Common myeloid progenitor, CD34-positive (primary cell): ENCODE measurements around the gene RDH14.

Source experiments
- CTCF ChIA-PET: fragments of 350-600 bp; sonication (Branson Sonifier 250); formaldehyde crosslinking; loops from one replicate; lab custom pipeline; 2021; ENCODE audit warnings: antibody characterized with exemption; lab: Charles Lee
- POLR2A ChIA-PET: fragments of 350-600 bp; sonication (Branson Sonifier 250); formaldehyde crosslinking; loops from one replicate; lab custom pipeline; 2021; ENCODE audit warnings: antibody characterized with exemption; lab: Charles Lee
- DNase-seq, 3 donors: peaks; one replicate each; pipeline versions ENCODE4 v3.0.0 to v3.0.0-alpha.2; 2013
- H3K27ac ChIP-seq, 2 experiments: 1 replicate in 1 of 2; 2 replicates in 1 of 2; pipeline ENCODE4 v1.7.0; 2013; ENCODE audit warnings: inconsistent platforms in 2 of 2, low read length in 2 of 2, mild to moderate bottlenecking in 2 of 2, low read depth in 1 of 2, moderate library complexity in 1 of 2; ENCODE audit not compliant: severe bottlenecking in 2 of 2, insufficient read depth in 1 of 2, poor library complexity in 1 of 2
- H3K27me3 ChIP-seq, 5 experiments: replicated peaks in 2 of 5; 1 replicate in 3 of 5; 2 replicates in 2 of 5; pipeline versions ENCODE4 v1.6.1 to v1.7.0; 2013; ENCODE audit warnings: low read length in 4 of 5, mild to moderate bottlenecking in 2 of 5, moderate library complexity in 2 of 5, inconsistent platforms in 1 of 5; ENCODE audit not compliant: insufficient read depth in 5 of 5, control insufficient read depth in 4 of 5
- H3K36me3 ChIP-seq, 4 experiments: 1 replicate in 2 of 4; 2 replicates in 2 of 4; pipeline versions ENCODE4 v1.6.1 to v1.7.0; 2013; ENCODE audit warnings: low read length in 3 of 4, control low read depth in 1 of 4, mild to moderate bottlenecking in 1 of 4; ENCODE audit not compliant: control insufficient read depth in 4 of 4, insufficient read depth in 4 of 4
- H3K4me1 ChIP-seq, 4 experiments: 1 replicate in 3 of 4; 2 replicates in 1 of 4; pipeline versions ENCODE4 v1.6.1 to v1.7.1; 2013; ENCODE audit warnings: low read length in 3 of 4, mild to moderate bottlenecking in 3 of 4, control low read depth in 1 of 4, inconsistent platforms in 1 of 4, moderate library complexity in 1 of 4; ENCODE audit not compliant: control insufficient read depth in 4 of 4, insufficient read depth in 4 of 4; ENCODE audit errors: control extremely low read depth in 1 of 4
- H3K4me3 ChIP-seq, 7 experiments: 1 replicate in 4 of 7; 2 replicates in 3 of 7; pipeline versions ENCODE4 v1.5.1 to v1.7.0; 2013; ENCODE audit warnings: mild to moderate bottlenecking in 7 of 7, low read length in 6 of 7, moderate library complexity in 6 of 7, inconsistent platforms in 2 of 7, low read depth in 2 of 7, control low read depth in 1 of 7; ENCODE audit not compliant: insufficient read depth in 4 of 7, control insufficient read depth in 1 of 7; ENCODE audit errors: extremely low read depth in 1 of 7
- H3K9me3 ChIP-seq, 5 experiments: 1 replicate in 4 of 5; 2 replicates in 1 of 5; pipeline versions ENCODE4 v1.6.1 to v1.7.1; 2013; ENCODE audit warnings: low read length in 4 of 5, mild to moderate bottlenecking in 2 of 5, inconsistent platforms in 1 of 5, low read depth in 1 of 5, moderate library complexity in 1 of 5; ENCODE audit not compliant: control insufficient read depth in 4 of 5, insufficient read depth in 2 of 5; ENCODE audit errors: control extremely low read depth in 1 of 5
- WGBS: methylation state at CpG from one replicate; pipeline ENCODE4 v1.1.5; 2013; ENCODE audit not compliant: insufficient coverage; 5-methylcytosine and 5-hydroxymethylcytosine counted together

The RDH14 gene

DNA sequence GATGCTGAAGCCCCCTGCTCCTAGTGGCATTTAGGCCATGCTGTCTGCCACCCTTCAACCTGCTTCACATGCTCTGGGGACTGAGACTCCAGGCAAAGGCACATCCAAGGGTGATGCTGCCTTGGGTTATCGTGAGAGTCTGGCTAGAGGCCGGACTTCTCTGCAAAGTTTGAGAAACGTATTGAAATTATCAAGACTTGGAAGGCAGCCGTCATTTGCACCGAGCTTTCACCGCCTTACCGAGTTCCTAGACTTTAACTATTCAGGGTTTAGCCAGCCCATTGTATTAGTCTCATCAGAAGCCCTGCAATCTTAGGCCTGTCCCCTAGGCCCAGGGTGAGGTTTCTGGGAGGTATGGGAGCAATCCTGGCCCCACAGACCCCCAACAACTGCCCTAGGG is 34.0 kb downstream of the RDH14 start:
- H3K9me3 ChIP-seq = no peaks in the 10 kb centered on the region
- ChIA-PET CTCF (no interaction called here), POLR2A (no interaction called here)
- H3K4me1 ChIP-seq = no peaks in the 10 kb centered on the region
- 89% methylated on average over 6 of the region's 7 CpGs for WGBS
- no peak overlapping the region for H3K4me3 ChIP-seq
- H3K36me3 ChIP-seq = no peaks in the 10 kb centered on the region
- H3K27ac ChIP-seq = no peak overlapping the region
- peaks cover 0 to 2% (median 0%) of the 10 kb centered on the region in 5 experiments for H3K27me3 ChIP-seq
- DNase-seq = no peak

DNA sequence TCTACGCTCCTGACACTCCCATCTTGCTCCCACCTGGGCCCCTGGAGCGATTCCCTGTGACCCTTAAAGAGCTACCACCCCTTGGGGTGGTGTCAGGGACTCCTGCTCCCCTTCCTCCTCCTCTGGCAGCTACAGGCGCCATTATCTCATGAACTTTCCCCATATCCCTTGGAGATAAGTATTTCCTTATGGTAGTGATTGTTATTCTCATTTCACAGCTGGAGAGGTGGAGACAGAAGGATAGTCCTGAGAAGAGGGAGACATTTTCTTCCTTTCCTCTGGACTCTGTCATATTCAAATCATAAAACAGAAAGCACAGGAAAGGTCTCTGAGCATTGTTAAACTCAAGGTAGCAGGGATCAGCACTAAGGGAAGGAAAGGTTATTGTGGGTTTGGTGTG is 34.6 kb downstream of the RDH14 start:
- Histone ChIP-seq H3K27ac (no peak overlapping the region), H3K36me3 (no peaks in the 10 kb centered on the region), H3K4me3 (no peak overlapping the region), H3K9me3 (no peaks in the 10 kb centered on the region), H3K27me3 (peaks cover 0 to 2% (median 0%) of the 10 kb centered on the region in 5 experiments), H3K4me1 (no peaks in the 10 kb centered on the region)
- WGBS = 100% methylated on average over 1 of the region's 3 CpGs
- ChIA-PET POLR2A (no interaction called here), CTCF (no interaction called here)
- DNase-seq = no peak

DNA sequence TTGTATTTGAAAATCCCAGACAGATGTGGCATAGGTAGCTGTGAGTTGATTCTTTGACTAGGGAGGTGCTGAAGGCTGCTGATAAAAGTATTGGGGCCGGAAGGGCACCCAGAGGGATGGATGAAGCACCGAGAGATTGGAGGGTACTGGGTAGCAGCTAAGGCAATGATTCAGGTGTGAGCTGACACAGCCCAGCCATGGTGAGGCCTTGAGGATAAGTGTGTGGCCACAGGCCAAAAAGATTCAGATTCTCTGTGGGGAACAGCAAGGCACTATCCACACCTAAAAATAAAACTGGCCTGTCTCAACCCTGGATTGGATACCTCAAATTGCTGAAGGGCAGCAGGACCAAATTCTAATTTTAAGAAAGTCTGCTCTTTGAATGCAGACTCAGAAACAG is 35.2 kb downstream of the RDH14 start:
- POLR2A ChIA-PET = no interaction called here
- H3K27me3 ChIP-seq = peaks cover 0 to 2% (median 0%) of the 10 kb centered on the region in 5 experiments
- DNase-seq = no peak
- H3K27ac ChIP-seq = no peak overlapping the region
- WGBS = 100% methylated on average over 1 of the region's 2 CpGs
- CTCF ChIA-PET = no interaction called here
- H3K4me3 ChIP-seq = no peak overlapping the region
- no peaks in the 10 kb centered on the region for H3K9me3 ChIP-seq
- no peaks in the 10 kb centered on the region for H3K4me1 ChIP-seq
- no peaks in the 10 kb centered on the region for H3K36me3 ChIP-seq

DNA sequence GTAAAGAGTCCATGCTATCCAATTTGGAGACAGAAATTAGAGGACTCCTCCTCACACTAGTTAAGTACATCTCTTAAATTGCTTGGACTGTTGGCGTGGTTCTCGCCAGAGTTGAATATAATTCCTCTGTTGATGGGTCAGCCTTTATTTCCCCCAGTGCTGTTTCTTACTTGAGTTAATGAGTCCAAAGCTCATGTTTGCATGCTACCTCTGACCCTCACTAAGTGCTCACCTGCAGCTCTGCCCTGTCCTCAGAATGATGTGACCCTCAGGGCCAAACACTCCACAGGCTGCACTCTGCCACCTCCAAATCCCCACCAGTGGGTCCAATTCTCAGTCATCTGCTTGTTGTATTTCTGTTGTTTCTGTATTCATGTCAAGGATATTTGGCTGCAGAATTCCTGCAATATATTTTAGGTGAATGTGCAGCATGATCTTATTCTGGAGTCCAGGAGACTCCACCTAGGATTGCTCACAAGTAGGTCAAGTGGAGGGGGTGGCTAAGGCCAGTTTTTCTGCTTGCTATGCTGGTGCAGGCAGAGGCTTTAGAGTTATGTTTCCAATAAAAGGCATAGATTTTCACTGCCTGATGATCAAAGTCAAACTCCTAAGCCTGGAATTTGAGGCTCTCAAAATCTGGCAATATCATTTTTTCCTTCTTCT is 37.8 kb downstream of the RDH14 start:
- Histone ChIP-seq H3K9me3 (no peaks in the 10 kb centered on the region), H3K4me1 (no peaks in the 10 kb centered on the region), H3K27ac (no peak overlapping the region), H3K4me3 (no peak overlapping the region), H3K27me3 (peaks cover 0 to 12% (median 4%) of the 10 kb centered on the region in 5 experiments), H3K36me3 (no peaks in the 10 kb centered on the region)
- DNase-seq = no peak
- CTCF ChIA-PET = interaction anchor here (0.7 kb wide), 1 partner anchor 1340 kb away, joined by 3 read pairs; no protein-coding TSS in a partner anchor
- WGBS = 100% methylated on average over 2 of the region's 2 CpGs
- POLR2A ChIA-PET = no interaction called here

DNA sequence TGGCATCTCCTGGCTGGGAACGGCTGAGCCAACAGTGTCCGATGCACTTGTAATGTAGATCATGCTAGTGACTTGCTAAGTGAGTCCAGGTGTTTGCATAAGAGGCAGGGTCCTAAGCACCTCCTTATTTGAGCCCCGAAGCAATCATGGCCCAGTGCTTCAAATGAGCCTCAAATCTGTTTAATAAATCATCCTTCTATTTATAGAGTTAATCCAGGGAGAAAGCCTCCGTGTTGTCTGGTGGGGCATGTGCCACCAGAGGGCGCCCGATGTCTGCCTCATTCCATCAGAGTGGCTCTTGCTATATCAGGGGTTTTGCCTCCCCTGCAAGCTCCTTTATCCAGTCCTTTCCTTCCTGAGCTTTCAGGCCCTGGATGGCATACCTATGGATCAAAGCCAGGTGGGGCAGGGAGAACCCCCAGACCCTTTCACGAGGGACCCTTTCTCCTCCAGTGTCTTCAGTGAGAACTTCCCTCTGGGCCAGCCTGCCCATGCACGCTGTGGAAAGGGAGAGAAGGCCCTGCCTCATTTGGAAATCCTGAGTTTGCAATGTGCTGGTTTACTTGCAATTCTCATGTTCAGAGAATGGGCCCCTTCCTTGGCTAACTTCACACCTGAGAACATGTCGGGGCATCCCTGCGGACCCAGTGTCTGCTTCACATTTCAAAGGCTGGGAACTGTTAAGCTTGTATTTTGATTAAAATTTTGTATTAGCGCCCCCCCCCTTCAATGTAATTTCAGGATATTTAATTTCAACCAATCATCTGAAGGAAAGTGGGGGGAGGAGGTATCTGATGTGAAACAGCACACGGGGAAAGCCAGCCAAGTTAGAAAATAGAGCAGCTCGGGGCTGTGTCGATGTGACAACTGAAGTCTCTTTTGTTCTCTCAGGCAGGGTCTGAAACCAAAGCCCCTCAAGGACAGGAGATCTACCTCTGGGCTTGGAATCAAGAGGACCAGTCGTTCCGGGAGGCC is 39.7 kb downstream of the RDH14 start:
- peaks cover 0 to under 1% (median 0%) of the 10 kb centered on the region in 4 experiments for H3K4me1 ChIP-seq
- ChIA-PET POLR2A (no interaction called here), CTCF (interaction anchor here (0.7 to 3.7 kb wide), 21 partner anchors 9 to 1495 kb away, joined by 3 to 24 read pairs (median 4); partner anchors contain the start of genes OSR1 and RDH14)
- peaks cover 0 to 15% (median 9%) of the 10 kb centered on the region in 5 experiments for H3K27me3 ChIP-seq
- no peaks in the 10 kb centered on the region for H3K9me3 ChIP-seq
- WGBS = 73% methylated on average over 8 of the region's 16 CpGs
- H3K27ac ChIP-seq = no peak overlapping the region
- H3K4me3 ChIP-seq = no peak overlapping the region
- peak; percentile 58 to 79 (median 74) for DNase-seq
- H3K36me3 ChIP-seq = no peaks in the 10 kb centered on the region

DNA sequence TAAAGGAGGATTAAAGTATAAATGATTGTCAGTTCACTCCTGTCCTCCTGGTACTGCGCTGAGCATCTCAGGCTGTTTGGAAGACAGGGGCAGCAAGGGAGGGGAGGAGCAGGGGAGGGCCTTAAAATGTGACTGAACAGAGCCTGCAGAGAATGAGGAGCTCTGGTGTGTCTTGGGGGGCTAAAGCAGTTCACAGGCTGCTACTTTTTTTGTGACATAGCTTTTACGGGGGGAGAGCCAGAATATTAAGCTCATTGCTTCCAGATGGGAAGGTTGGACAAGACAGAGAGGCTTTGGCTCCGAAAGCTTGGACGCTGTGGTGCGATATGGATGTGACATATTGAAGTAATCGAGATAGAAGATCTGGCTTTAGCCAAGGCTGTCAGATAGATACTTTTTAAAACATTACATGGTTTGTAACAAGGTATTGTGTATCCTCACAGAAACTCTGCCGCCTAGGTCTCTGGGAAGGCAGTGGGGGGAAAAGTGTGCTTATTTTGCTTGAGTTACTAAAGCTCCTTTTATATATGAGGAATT is 40.5 kb downstream of the RDH14 start:
- no peak for DNase-seq
- Histone ChIP-seq H3K36me3 (no peaks in the 10 kb centered on the region), H3K4me1 (peaks cover 0 to 2% (median 0%) of the 10 kb centered on the region in 4 experiments), H3K9me3 (no peaks in the 10 kb centered on the region), H3K27me3 (peaks cover 0 to 15% (median 9%) of the 10 kb centered on the region in 5 experiments), H3K4me3 (no peak overlapping the region), H3K27ac (no peak overlapping the region)
- ChIA-PET CTCF (interaction anchor here (0.8 to 3.7 kb wide), 12 partner anchors 10 to 1343 kb away, joined by 3 to 24 read pairs (median 5); partner anchors contain the start of genes OSR1 and RDH14), POLR2A (no interaction called here)
- WGBS = 84% methylated on average over 6 of the region's 7 CpGs
